Measurements from ENCODE around the gene FGFR2. TPM values are rescaled to one million over a fixed set of nuclear protein-coding genes. Genes with fewer than 3 reads are reported as not detected.

The FGFR2 gene
- total RNA-seq, 2 experiments from 2014 or later, result not detected

DNA sequence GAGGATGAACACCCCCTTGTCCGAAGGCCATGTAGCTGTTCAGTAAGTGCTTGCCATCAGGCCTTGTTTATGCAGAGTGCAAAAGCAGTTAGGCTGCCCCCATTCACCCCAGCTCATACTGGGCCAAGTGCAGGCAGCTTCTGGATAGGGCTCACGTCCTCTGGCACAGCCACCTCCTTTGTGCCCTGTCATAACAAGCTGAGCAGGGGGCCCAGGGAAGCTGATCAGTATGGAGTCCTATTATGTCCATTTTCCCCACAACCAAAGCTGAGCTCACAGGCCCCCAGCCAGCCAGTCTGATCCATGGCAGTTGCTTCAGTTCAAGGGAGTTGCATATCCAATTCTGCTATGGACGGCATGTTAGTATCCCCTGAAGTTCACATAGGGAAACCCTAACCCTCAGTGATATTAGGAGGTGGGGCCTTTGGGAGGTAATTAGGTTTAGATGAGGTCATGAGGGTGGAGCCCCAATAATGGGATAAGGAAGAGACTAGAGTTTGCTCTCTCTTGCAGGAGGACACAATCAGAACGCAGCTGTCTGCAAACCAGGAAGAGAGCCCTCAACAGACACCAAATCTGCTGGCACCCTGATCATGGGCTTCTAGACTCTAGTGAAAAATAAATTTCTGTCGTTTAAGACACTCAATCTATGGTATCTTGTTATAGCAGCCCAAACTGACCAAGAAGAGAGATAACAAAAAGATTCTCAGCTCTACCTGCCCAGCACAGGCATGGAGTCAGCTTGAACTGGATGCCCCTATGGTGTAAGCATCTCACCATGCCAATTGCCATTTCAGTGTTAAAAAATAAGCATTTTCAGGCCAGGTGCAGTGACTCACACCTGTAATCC is 155.9 kb downstream of the FGFR2 start:
- Mint-ChIP-seq H3K36me3 (ENCODE audit: low read depth) (no peaks in the 10 kb centered on the region), H3K27ac (no peak overlapping the region), H3K4me3 (no peak overlapping the region), H3K4me1 (no peaks in the 10 kb centered on the region), H3K9me3 (no peaks in the 10 kb centered on the region), H3K27me3 (no peaks in the 10 kb centered on the region)
- DNase-seq, result no peak
- ChIA-PET POLR2A (no interaction called here), CTCF (no interaction called here)

DNA sequence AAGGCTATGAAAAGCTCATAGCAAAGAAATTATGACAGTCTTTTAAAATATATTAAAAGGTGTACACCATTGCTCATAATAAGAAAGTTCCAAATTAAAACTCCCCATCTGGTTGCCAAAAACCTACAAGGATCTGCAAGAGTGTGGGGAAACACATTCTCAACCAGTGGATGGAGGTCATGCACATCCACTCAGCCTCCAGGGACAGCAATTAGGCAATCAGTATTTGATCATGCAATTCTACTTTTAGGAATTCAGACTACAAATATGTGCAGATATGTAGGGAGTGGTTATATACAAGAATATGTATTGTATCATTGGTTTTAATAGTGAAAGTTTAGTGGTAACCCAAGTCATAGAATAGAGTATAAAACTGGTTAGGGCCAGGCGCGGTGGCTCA is 157.8 kb downstream of the FGFR2 start:
- Mint-ChIP-seq H3K27me3 (no peaks in the 10 kb centered on the region), H3K9me3 (no peaks in the 10 kb centered on the region), H3K36me3 (ENCODE audit: low read depth) (no peaks in the 10 kb centered on the region), H3K4me3 (no peak overlapping the region), H3K27ac (no peak overlapping the region), H3K4me1 (no peaks in the 10 kb centered on the region)
- ChIA-PET CTCF (no interaction called here), POLR2A (no interaction called here)
- no peak for DNase-seq

DNA sequence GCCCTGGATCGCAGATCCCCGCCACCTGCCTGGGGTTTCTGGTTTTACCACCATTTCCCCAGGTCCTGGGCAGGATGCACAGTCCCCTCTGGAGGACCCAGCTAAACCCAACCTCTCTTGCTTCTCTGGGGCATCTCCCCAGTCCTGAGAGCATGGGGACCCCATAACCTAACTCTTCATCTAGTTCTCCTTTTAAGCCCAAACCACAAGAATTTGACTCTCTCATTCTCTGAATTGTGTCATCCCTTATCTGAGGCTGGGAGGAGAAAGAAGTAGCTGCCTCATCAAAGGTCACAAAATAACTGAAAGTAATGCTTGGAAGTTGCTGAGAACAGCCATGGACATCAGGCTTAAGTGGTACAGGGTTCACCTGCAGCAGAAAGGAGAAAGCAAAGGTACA is 159.9 kb downstream of the FGFR2 start:
- no peaks in the 10 kb centered on the region for H3K4me1 Mint-ChIP-seq
- H3K9me3 Mint-ChIP-seq, result no peaks in the 10 kb centered on the region
- no peak overlapping the region for H3K27ac Mint-ChIP-seq
- H3K27me3 Mint-ChIP-seq, result no peaks in the 10 kb centered on the region
- H3K36me3 Mint-ChIP-seq (ENCODE audit: low read depth), result no peaks in the 10 kb centered on the region
- ChIA-PET POLR2A (no interaction called here), CTCF (no interaction called here)
- H3K4me3 Mint-ChIP-seq, result no peak overlapping the region
- no peak for DNase-seq

DNA sequence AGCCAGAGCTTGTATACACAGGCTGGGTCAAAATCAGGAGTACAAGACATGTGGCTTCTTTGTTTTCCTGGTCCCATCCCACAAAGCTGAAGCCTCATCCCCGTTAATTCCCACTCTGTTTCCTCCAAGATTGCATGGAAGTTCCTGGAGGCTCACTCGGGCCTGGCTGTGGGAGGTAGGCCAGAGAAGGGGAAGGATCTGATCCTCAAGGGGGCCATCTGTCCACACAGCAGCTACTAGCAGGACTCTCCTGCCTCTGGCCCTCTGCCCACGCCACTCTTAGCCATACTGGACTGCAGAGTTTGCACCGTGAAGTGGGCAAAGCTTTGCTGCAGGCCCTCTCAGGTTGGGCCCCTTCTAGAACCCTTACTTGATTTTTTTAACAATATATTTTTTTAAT is 160.6 kb downstream of the FGFR2 start:
- no peak for DNase-seq
- ChIA-PET POLR2A (no interaction called here), CTCF (no interaction called here)
- Mint-ChIP-seq H3K27ac (no peak overlapping the region), H3K4me1 (no peaks in the 10 kb centered on the region), H3K9me3 (no peaks in the 10 kb centered on the region), H3K36me3 (ENCODE audit: low read depth) (no peaks in the 10 kb centered on the region), H3K27me3 (no peaks in the 10 kb centered on the region), H3K4me3 (no peak overlapping the region)

DNA sequence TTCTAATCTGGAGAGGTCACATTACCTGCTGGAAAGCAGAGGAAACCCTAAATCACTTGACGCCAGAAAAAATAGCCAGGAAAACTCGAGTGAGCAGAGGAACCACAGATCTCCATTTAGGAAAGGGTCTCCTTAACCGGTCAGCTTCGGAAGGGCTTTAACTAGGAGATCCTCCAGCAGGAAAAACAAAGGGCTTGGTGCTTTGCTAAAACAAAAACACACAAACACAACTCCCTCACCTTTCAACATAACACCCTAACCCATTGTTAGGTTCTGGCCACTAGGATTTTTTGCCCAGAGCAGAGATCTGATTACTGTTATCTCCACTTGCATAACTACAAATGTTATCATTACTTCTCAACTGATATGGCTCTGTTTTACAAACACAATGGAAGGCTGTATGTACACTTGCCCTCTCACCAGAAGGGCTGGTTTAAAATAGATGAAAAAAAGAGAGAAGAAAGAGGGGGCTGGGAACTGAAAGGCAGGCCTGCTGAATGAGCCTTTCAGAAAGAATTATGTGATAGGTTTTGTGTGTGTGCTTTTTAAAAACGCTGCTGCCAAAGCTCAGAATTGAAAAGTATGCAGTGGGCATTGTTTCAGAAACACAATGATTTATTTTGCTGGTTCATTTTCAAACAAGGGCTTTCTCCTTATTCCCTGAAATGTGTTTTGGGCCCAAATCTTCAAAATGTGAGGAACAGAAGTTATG is 161.5 kb downstream of the FGFR2 start:
- no peak for DNase-seq
- H3K36me3 Mint-ChIP-seq (ENCODE audit: low read depth), result no peaks in the 10 kb centered on the region
- CTCF ChIA-PET, result no interaction called here
- H3K27ac Mint-ChIP-seq, result no peak overlapping the region
- H3K27me3 Mint-ChIP-seq, result no peaks in the 10 kb centered on the region
- H3K9me3 Mint-ChIP-seq, result no peaks in the 10 kb centered on the region
- POLR2A ChIA-PET, result no interaction called here
- no peaks in the 10 kb centered on the region for H3K4me1 Mint-ChIP-seq
- no peak overlapping the region for H3K4me3 Mint-ChIP-seq

DNA sequence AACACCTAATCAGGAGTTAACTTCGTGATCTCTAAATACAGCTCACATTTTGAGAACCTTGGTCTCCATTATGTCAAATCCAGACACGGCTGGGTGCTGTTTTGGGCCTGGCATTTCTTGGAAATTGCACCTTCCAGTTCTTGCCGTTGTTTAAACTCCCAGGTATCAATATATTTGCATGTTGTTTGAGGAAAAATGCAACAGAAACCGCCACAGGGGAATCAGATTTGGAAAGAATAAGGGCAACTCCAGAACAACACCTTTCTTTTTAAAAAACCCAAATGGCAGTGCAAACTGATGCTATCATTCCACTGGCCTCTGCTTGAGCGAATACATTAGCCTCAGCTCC is 162.0 kb downstream of the FGFR2 start:
- no peaks in the 10 kb centered on the region for H3K27me3 Mint-ChIP-seq
- no peak overlapping the region for H3K4me3 Mint-ChIP-seq
- H3K36me3 Mint-ChIP-seq (ENCODE audit: low read depth), result no peaks in the 10 kb centered on the region
- no peaks in the 10 kb centered on the region for H3K9me3 Mint-ChIP-seq
- no peak for DNase-seq
- ChIA-PET CTCF (interaction anchor here (0.5 kb wide), 1 partner anchor 1081 kb away, joined by 3 read pairs; no protein-coding TSS in a partner anchor), POLR2A (no interaction called here)
- H3K4me1 Mint-ChIP-seq, result no peaks in the 10 kb centered on the region
- no peak overlapping the region for H3K27ac Mint-ChIP-seq

DNA sequence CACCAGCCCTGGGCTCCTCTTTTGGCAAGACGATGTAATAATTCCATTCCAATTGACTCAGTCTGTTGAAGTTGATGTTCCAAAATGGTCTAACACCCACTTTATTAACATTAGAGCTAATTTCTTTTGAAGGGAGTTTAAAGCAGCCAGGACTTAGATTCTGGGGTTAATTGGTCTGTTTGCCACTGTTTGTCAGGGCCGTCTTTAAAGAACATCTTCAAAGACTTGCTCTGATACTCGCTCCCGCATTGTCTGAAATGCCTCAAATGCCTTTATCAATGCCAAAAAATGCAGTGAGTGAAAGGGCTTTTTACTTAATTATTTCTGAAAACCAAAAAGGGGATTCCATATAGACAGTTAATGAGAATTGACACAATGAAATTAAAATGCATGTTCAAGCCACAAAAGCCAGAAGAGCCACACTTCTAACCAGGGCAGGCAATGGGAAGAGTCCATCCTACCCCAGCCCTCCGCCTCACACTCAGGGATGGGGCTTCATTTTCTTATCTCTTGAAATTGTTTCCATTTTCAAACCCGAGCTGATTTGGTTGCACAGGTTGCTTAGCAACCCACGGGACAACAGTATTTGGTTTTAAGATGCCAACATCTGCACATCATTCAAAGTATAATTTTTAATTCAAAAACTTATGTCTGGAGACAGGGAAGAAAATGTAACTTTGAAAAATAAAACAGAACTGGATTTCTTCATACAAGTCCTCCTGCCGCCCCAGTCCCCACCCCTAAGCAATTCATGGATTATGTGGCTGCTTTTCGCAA is 163.0 kb downstream of the FGFR2 start:
- ChIA-PET CTCF (interaction anchor here (0.5 to 1.0 kb wide), 2 partner anchors 23 to 1082 kb away, joined by 3 read pairs; no protein-coding TSS in a partner anchor), POLR2A (no interaction called here)
- no peaks in the 10 kb centered on the region for H3K9me3 Mint-ChIP-seq
- no peak for DNase-seq
- no peaks in the 10 kb centered on the region for H3K36me3 Mint-ChIP-seq (ENCODE audit: low read depth)
- no peak overlapping the region for H3K27ac Mint-ChIP-seq
- H3K4me1 Mint-ChIP-seq, result no peaks in the 10 kb centered on the region
- no peaks in the 10 kb centered on the region for H3K27me3 Mint-ChIP-seq
- no peak overlapping the region for H3K4me3 Mint-ChIP-seq

DNA sequence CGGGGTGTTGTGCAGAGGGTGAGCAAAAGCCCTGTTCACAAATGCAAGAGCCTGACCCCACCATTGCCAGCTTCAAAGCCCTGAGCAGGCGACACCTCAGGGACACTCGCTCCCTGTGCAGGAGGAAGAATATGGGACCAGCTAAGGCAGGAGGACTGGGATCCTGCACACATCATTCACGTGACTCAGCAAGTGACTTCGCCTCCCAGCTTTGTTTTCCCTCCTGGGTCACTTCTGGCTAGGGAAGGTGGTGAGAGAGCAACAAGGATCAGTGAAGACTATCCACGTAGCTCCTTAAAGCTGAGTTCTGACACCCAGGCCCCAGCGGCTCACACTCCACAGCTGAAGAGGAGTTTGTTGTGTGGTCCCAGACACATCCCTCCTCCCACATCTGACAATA is 164.3 kb downstream of the FGFR2 start:
- DNase-seq, result no peak
- Mint-ChIP-seq H3K4me1 (no peaks in the 10 kb centered on the region), H3K9me3 (no peaks in the 10 kb centered on the region), H3K36me3 (ENCODE audit: low read depth) (no peaks in the 10 kb centered on the region), H3K27me3 (no peaks in the 10 kb centered on the region), H3K4me3 (no peak overlapping the region), H3K27ac (no peak overlapping the region)
- POLR2A ChIA-PET, result no interaction called here
- CTCF ChIA-PET, result interaction anchor here (1.0 kb wide), 1 partner anchor 24 kb away, joined by 3 read pairs; no protein-coding TSS in a partner anchor

DNA sequence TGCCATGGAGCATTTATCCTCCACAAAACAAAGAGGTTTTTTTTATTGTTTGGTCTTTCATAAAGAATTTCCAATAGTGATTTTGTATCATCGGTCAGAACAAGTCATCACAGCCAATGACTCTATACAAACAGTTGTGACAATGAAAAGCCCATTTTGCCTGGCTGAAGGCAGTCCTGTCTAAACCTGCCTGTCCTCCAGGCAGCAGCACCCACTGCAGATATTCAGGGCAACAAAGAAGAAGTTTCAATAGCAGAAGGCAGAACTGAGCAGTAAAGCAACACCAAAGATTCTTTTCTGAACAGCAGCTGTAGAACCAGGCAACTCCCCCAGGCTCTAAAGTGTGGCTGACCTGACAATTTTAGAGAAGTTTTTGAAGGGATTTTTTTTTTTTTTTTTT is 169.4 kb downstream of the FGFR2 start:
- Mint-ChIP-seq H3K36me3 (ENCODE audit: low read depth) (no peaks in the 10 kb centered on the region), H3K4me1 (no peaks in the 10 kb centered on the region), H3K27ac (no peak overlapping the region), H3K9me3 (no peaks in the 10 kb centered on the region), H3K4me3 (no peak overlapping the region), H3K27me3 (no peaks in the 10 kb centered on the region)
- CTCF ChIA-PET, result interaction anchor here (1.3 kb wide), 1 partner anchor 133 kb away, joined by 3 read pairs; no protein-coding TSS in a partner anchor
- POLR2A ChIA-PET, result no interaction called here
- DNase-seq, result no peak
